Measurements from ENCODE around the gene MAPK8IP2.
A peak's percentile ranks its signal among the peaks of the same experiment; 100 is the strongest.

DNA sequence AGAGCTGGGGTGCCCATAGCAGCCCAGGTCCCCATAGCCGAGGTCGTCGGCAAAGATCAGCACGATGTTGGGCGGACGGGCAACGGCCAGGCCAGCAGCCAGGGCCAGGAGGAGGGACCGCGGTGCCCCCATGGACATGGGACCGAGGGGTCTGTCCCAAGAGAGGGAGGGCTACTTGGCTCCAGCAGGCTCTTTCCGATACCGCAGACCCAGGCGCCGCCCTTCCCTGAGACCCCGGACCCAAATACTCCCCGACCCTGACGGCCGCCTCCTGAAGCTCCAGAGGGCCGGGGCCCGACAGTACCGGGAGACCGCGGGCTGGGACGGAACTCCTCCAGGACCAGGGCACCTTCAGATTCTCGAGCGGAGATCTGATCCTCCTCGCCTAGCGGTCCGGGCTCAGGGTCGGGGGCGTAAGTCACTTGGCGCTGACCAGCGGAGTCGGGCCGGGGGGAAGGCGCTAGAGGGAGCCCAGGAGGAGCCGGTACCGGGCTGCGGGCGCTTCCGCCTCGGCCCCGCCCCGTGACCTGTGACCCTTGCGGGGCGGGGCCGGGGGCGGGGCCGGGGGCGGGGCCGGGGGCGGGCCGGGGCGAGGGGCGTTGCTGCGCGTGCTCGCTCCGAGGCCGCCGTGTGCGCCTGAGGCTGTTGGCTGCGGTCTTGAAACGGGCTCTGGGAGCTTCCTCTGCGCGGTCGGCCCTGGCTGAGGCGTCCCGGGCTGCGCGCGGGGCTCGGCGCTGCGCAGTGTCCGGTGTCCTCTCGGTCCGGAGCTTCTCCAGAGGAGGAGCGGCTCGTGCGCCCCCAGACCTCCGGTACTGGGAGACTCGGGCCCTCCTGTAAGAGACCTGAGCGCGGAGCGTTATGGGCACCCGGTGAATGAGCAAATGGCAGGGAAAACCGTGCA is 27.3 kb downstream of the MAPK8IP2 start, which contains the start of gene ARSA:
- TF ChIP-seq, protein P1, sequence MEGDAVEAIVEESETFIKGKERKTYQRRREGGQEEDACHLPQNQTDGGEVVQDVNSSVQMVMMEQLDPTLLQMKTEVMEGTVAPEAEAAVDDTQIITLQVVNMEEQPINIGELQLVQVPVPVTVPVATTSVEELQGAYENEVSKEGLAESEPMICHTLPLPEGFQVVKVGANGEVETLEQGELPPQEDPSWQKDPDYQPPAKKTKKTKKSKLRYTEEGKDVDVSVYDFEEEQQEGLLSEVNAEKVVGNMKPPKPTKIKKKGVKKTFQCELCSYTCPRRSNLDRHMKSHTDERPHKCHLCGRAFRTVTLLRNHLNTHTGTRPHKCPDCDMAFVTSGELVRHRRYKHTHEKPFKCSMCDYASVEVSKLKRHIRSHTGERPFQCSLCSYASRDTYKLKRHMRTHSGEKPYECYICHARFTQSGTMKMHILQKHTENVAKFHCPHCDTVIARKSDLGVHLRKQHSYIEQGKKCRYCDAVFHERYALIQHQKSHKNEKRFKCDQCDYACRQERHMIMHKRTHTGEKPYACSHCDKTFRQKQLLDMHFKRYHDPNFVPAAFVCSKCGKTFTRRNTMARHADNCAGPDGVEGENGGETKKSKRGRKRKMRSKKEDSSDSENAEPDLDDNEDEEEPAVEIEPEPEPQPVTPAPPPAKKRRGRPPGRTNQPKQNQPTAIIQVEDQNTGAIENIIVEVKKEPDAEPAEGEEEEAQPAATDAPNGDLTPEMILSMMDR (conservative IDR thresholded peaks at IDR 0.05 in 1 of 2, IDR thresholded peaks at IDR 0.05 in 1 of 2; ENCODE audit: extremely low read depth in 1 of 2, insufficient read depth in 1 of 2, low read depth in 1 of 2, low read length in 2 of 2), result peak in 1 of 2 donors; percentile 64
- no peak for TF ChIP-seq EZH2 (IDR thresholded peaks at IDR 0.05; ENCODE audit: borderline replicate concordance, low read length)

Measured in mammary epithelial cell (primary cell).